Activated CD4-positive, CD25-positive, alpha-beta regulatory T cell treated with anti-CD3 and anti-CD28 coated beads, Interleukin-2, amount 50 U/mL, for 72 hours (primary cell): ENCODE data around the gene PPP1R1B.

Source experiments
- DNase-seq: peaks from one replicate; pipeline ENCODE4 v3.0.0; 2021

PPP1R1B gene

GRCh38 chr17:39635614-39636176 is 8.9 kb downstream of the PPP1R1B start:
- no peak for DNase-seq

GRCh38 chr17:39636587-39636926 is 9.8 kb downstream of the PPP1R1B start:
- peak; percentile 41 for DNase-seq

GRCh38 chr17:39636927-39637736 is 10.4 kb downstream of the PPP1R1B start, which contains the start of gene STARD3:
Gene STARD3, plus strand, starts transcription at chr17:39637144. Its CDS starts 16,388 bp downstream, at chr17:39653532.
- peak; percentile 94 for DNase-seq

- DNase-seq = no peak
Measured at GRCh38 chr17:39638317-39638716, 11.6 kb downstream of the PPP1R1B start.

GRCh38 chr17:39639043-39639442 is 12.3 kb downstream of the PPP1R1B start:
- no peak for DNase-seq

GRCh38 chr17:39639566-39640458 is 13.1 kb downstream of the PPP1R1B start:
- no peak for DNase-seq

- DNase-seq = no peak
Measured at GRCh38 chr17:39640591-39641031, 13.9 kb downstream of the PPP1R1B start.

GRCh38 chr17:39641097-39641496 is 14.3 kb downstream of the PPP1R1B start:
- DNase-seq = no peak

- no peak for DNase-seq
Measured at GRCh38 chr17:39641883-39642282, 15.1 kb downstream of the PPP1R1B start.

- no peak for DNase-seq
Measured at GRCh38 chr17:39642291-39643074, 15.7 kb downstream of the PPP1R1B start.

- no peak for DNase-seq
Measured at GRCh38 chr17:39643271-39643670, 16.5 kb downstream of the PPP1R1B start.

- no peak for DNase-seq
Measured at GRCh38 chr17:39647256-39647655, 20.5 kb downstream of the PPP1R1B start.

- no peak for DNase-seq
Measured at GRCh38 chr17:39648616-39649366, 22.0 kb downstream of the PPP1R1B start.

- no peak for DNase-seq
Measured at GRCh38 chr17:39650121-39650579, 23.4 kb downstream of the PPP1R1B start.

GRCh38 chr17:39651923-39652586 is 25.3 kb downstream of the PPP1R1B start:
- no peak for DNase-seq

GRCh38 chr17:39652587-39653315 is 26.0 kb downstream of the PPP1R1B start:
- DNase-seq = no peak

- no peak for DNase-seq
Measured at GRCh38 chr17:39653316-39653661, 26.5 kb downstream of the PPP1R1B start.

- DNase-seq = peak; percentile 88
Measured at GRCh38 chr17:39653662-39654331, 27.0 kb downstream of the PPP1R1B start.

- DNase-seq = no peak
Measured at GRCh38 chr17:39655105-39655504, 28.4 kb downstream of the PPP1R1B start.

GRCh38 chr17:39658346-39658745 is 31.6 kb downstream of the PPP1R1B start:
- no peak for DNase-seq
